Measurements from ENCODE around the gene BCAR1. TPM values are rescaled to one million over a fixed set of nuclear protein-coding genes. Genes with fewer than 3 reads are reported as not detected.
A peak's percentile ranks its signal among the peaks of the same experiment; 100 is the strongest.

The BCAR1 gene
- total and polyA plus RNA-seq, 2 experiments from 2014 or later, result 37.9 to 140 TPM

GRCh38 chr16:75252049-75252864 is 833 bp upstream of the BCAR1 start:
- no peaks in the 10 kb centered on the region for H3K9me2 ChIP-seq (ENCODE audit: insufficient read depth)
- Mint-ChIP-seq H3K36me3 (ENCODE audit: low read depth) (no peaks in the 10 kb centered on the region; the same call in 2 of the 3 replicates), H3K4me3 (peak overlapping the region; percentile 62), H3K9me3 (no peaks in the 10 kb centered on the region), H3K27me3 (ENCODE audit: insufficient read depth, low read depth, poor library complexity) (peaks cover 38% of the 10 kb centered on the region), H3K4me1 (peaks cover 77% of the 10 kb centered on the region), H3K27ac (peak overlapping the region; percentile 97)
- ATAC-seq (peak; percentile 0; the same call in 2 of the 3 replicates), DNase-seq (ENCODE audit: low spot score) (no peak)
- peaks cover 80% of the 10 kb centered on the region for H3K79me2 ChIP-seq (replicated peaks; ENCODE audit: insufficient read depth)
- TF ChIP-seq CREB1 (CRISPR knock-in tag; IDR thresholded peaks at IDR 0.05; ENCODE audit: low read depth) (no peak), POLR2AphosphoS5 (IDR thresholded peaks at IDR 0.05; ENCODE audit: low read depth) (peak; percentile 5; the same call in 1 of the 2 replicates), REST (IDR thresholded peaks at IDR 0.05; ENCODE audit: unreplicated experiment) (no peak)
- peaks cover 72% of the 10 kb centered on the region for H3K4me1 ChIP-seq (ENCODE audit: insufficient read depth)
- H3K4me3 ChIP-seq, result peak overlapping the region; percentile 58
- peak overlapping the region; percentile 90 for H3K4me2 ChIP-seq
- no peaks in the 10 kb centered on the region for H3K27me3 ChIP-seq (ENCODE audit: insufficient read depth)
- peak overlapping the region; percentile 100 for H3K27ac ChIP-seq (ENCODE audit: low read depth)
- peaks cover 39% of the 10 kb centered on the region for H4K20me1 ChIP-seq (replicated peaks; ENCODE audit: insufficient read depth)
- no peak overlapping the region for H2AFZ ChIP-seq
- H3F3A ChIP-seq (replicated peaks; ENCODE audit: low read depth), result peaks cover 31% of the 10 kb centered on the region
- no peaks in the 10 kb centered on the region for H3K36me3 ChIP-seq (ENCODE audit: insufficient read depth)

- Mint-ChIP-seq H3K27me3 (ENCODE audit: insufficient read depth, low read depth, poor library complexity) (peaks cover 48% of the 10 kb centered on the region), H3K4me3 (peak overlapping the region; percentile 86), H3K4me1 (peaks cover 77% of the 10 kb centered on the region), H3K36me3 (ENCODE audit: low read depth) (no peaks in the 10 kb centered on the region; the same call in 1 of the 3 replicates), H3K27ac (no peak overlapping the region), H3K9me3 (no peaks in the 10 kb centered on the region)
- Histone ChIP-seq H3K4me1 (ENCODE audit: insufficient read depth) (peaks cover 71% of the 10 kb centered on the region), H3K27me3 (ENCODE audit: insufficient read depth) (no peaks in the 10 kb centered on the region), H3F3A (replicated peaks; ENCODE audit: low read depth) (peaks cover 34% of the 10 kb centered on the region), H3K36me3 (ENCODE audit: insufficient read depth) (no peaks in the 10 kb centered on the region), H3K9me2 (ENCODE audit: insufficient read depth) (no peaks in the 10 kb centered on the region), H2AFZ (no peak overlapping the region), H4K20me1 (replicated peaks; ENCODE audit: insufficient read depth) (peaks cover 47% of the 10 kb centered on the region), H3K4me3 (peak overlapping the region; percentile 90), H3K4me2 (peak overlapping the region; percentile 98), H3K79me2 (replicated peaks; ENCODE audit: insufficient read depth) (peaks cover 80% of the 10 kb centered on the region), H3K27ac (ENCODE audit: low read depth) (peak overlapping the region; percentile 81; the same call in 1 of the 2 replicates)
- no peak for DNase-seq (ENCODE audit: low spot score)
- ATAC-seq, result no peak; the same call in 1 of the 3 replicates
- TF ChIP-seq ZNF462 (CRISPR knock-in tag; IDR thresholded peaks at IDR 0.05) (no peak), STAT1 (IDR thresholded peaks at IDR 0.05; ENCODE audit: unreplicated experiment) (no peak), ZNF114 (CRISPR knock-in tag; IDR thresholded peaks at IDR 0.05) (no peak), EZH2 (IDR thresholded peaks at IDR 0.05; ENCODE audit: low read depth, unreplicated experiment) (no peak)
These were observed 580 bp downstream of the BCAR1 start for GRCh38 chr16:75250809-75251279.
